PC-9 (cell line): Measurements from ENCODE around the gene OR4D1.
"Not testable (repeated sequence)": the region's sequence is repeated elsewhere in the genome, so short reads cannot be mapped to it uniquely, and the experiment has no call there.

Experiments
- CTCF ChIP-seq: fragments of 200-600 bp; sonication (generic); conservative IDR thresholded peaks from 2 replicates; pipeline ENCODE4 v1.6.1; 2017; ENCODE audit warnings: mixed run types, antibody characterized with exemption, mild to moderate bottlenecking, moderate library complexity
- EZH2 ChIP-seq: fragments of 200-600 bp; sonication (generic); IDR thresholded peaks from 2 replicates; pipeline ENCODE4 v1.8.0; 2017; ENCODE audit warnings: antibody characterized with exemption, low read depth

- not testable (repeated sequence) for TF ChIP-seq CTCF, EZH2
Measured at GRCh38 chr17:58132697-58133096, 15.5 kb upstream of the OR4D1 start.
